ENCODE measurements around the gene ERMP1. TPM values are rescaled to one million over a fixed set of nuclear protein-coding genes. Genes with fewer than 3 reads are reported as not detected.

Gene ERMP1
- total and polyA plus RNA-seq, 2 donors (not counting 3 experiments of a cell fraction or from before 2014, with no cell fraction given): 9.7 to 16.6 TPM

DNA sequence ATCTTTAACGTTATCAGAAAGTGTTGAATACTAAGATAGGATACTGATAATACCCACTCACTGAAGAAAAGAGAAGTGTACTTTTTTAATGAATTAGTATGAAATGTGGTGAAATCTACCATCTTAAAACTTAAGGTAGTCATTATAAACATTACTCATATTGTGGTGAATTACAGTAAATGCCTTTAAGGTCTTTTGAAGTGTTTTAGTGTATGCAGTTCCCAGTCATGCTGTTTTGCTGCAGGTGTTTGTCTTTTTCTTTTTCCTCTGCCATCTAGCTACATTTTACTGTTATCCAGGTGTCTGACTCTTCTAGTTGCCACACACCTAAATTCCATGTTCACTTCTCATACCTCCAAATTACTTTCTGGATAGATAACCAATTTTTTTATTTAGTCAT, 72.6 kb downstream of the ERMP1 start:
- H3K27me3 ChIP-seq (ENCODE audit: control insufficient read depth in 2 of 2, insufficient read depth in 2 of 2, low read length in 2 of 2): no peaks in the 10 kb centered on the region
- H3K4me1 ChIP-seq (ENCODE audit: control insufficient read depth, extremely low read depth, insufficient read depth, low read length): no peaks in the 10 kb centered on the region
- no peak for FAIRE-seq
- H3K9me1 ChIP-seq (replicated peaks; ENCODE audit: control insufficient read depth, extremely low read depth, insufficient read depth, low read length): no peaks in the 10 kb centered on the region
- H2AFZ ChIP-seq (ENCODE audit: low read depth, low read length): no peak overlapping the region
- no peak overlapping the region for H3K4me2 ChIP-seq (ENCODE audit: insufficient read depth, low read length)
- no peak overlapping the region for H3K27ac ChIP-seq (ENCODE audit: insufficient read depth, low read depth, low read length)
- no peak for DNase-seq (ENCODE audit: low read depth, low spot score)
- TF ChIP-seq POLR2A (IDR thresholded peaks at IDR 0.05; ENCODE audit: low read depth, low read length) (no peak), JUN (IDR thresholded peaks at IDR 0.05; ENCODE audit: borderline replicate concordance, insufficient read depth, insufficient read length, low read depth) (no peak)
- ChIA-PET CTCF (interaction anchor here (1.9 kb wide), 1 partner anchor 14 kb away, joined by 4 read pairs; no protein-coding TSS in a partner anchor), POLR2A (no interaction called here)
- H3K4me3 ChIP-seq (replicated peaks in 1 of 3; ENCODE audit: insufficient read depth in 1 of 3, low read depth in 1 of 3, low read length in 3 of 3): no peak overlapping the region
- no peak overlapping the region for H3K9ac ChIP-seq (replicated peaks; ENCODE audit: extremely low read depth, insufficient read depth, low read length)
- H3K36me3 ChIP-seq (ENCODE audit: control insufficient read depth in 2 of 2, extremely low read depth in 1 of 2, insufficient read depth in 2 of 2, low read length in 2 of 2): peaks cover 12 to 13% of the 10 kb centered on the region in 2 experiments
- H4K20me1 ChIP-seq (replicated peaks; ENCODE audit: control insufficient read depth, extremely low read depth, insufficient read depth, low read length): no peaks in the 10 kb centered on the region
- intact Hi-C loops (cut with micrococcal nuclease) (no loop called here), dilution Hi-C loops (cut with MboI; ENCODE audit: extremely low pct_ligation_motif_present, low sequenced_read_pairs) (no loop called here)
- H3K9me3 ChIP-seq (replicated peaks; ENCODE audit: control insufficient read depth, insufficient read depth, low read length): no peaks in the 10 kb centered on the region
- no peaks in the 10 kb centered on the region for H3K79me2 ChIP-seq (ENCODE audit: control insufficient read depth, insufficient read depth, low read length)
- BruUV-seq (replicated peaks): no TSS peak

DNA sequence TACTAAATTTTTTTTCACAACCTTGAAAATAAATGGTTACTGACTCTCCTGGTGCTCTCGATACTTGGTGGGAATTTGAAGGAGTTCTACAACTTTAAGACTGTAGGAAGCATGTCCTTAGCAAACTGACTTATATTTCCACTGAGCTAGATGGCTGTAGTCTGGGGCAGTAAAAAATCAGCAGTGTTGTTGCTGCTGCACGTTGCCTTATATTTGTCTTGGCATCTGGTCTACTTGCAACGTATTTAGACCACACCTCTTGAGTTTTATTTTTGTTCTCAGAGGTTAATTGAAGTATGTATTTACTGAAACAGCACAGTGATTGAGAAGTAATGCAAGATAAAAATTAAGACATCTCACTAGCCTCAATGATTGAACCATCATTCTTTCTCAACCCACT, 76.3 kb downstream of the ERMP1 start:
- Histone ChIP-seq H3K79me2 (ENCODE audit: control insufficient read depth, insufficient read depth, low read length) (no peaks in the 10 kb centered on the region), H3K9me3 (replicated peaks; ENCODE audit: control insufficient read depth, insufficient read depth, low read length) (no peaks in the 10 kb centered on the region), H3K4me3 (replicated peaks in 1 of 3; ENCODE audit: insufficient read depth in 1 of 3, low read depth in 1 of 3, low read length in 3 of 3) (no peak overlapping the region), H3K9ac (replicated peaks; ENCODE audit: extremely low read depth, insufficient read depth, low read length) (no peak overlapping the region), H3K36me3 (ENCODE audit: control insufficient read depth in 2 of 2, extremely low read depth in 1 of 2, insufficient read depth in 2 of 2, low read length in 2 of 2) (peaks cover 0 to 5% of the 10 kb centered on the region in 2 experiments), H3K27ac (ENCODE audit: insufficient read depth, low read depth, low read length) (no peak overlapping the region), H2AFZ (ENCODE audit: low read depth, low read length) (no peak overlapping the region), H3K4me2 (ENCODE audit: insufficient read depth, low read length) (no peak overlapping the region), H3K4me1 (ENCODE audit: control insufficient read depth, extremely low read depth, insufficient read depth, low read length) (no peaks in the 10 kb centered on the region), H3K9me1 (replicated peaks; ENCODE audit: control insufficient read depth, extremely low read depth, insufficient read depth, low read length) (no peaks in the 10 kb centered on the region), H3K27me3 (ENCODE audit: control insufficient read depth in 2 of 2, insufficient read depth in 2 of 2, low read length in 2 of 2) (no peaks in the 10 kb centered on the region), H4K20me1 (replicated peaks; ENCODE audit: control insufficient read depth, extremely low read depth, insufficient read depth, low read length) (no peaks in the 10 kb centered on the region)
- POLR2A ChIA-PET: no interaction called here
- no TSS peak for BruUV-seq (replicated peaks)
- dilution Hi-C loops (cut with MboI; ENCODE audit: extremely low pct_ligation_motif_present, low sequenced_read_pairs): no loop called here
- no peak for FAIRE-seq
- no peak for DNase-seq (ENCODE audit: low read depth, low spot score)
- TF ChIP-seq POLR2AphosphoS5 (IDR thresholded peaks at IDR 0.05; ENCODE audit: insufficient read depth, low read depth, low read length) (no peak), JUN (IDR thresholded peaks at IDR 0.05; ENCODE audit: borderline replicate concordance, insufficient read depth, insufficient read length, low read depth) (no peak), EZH2 (IDR thresholded peaks at IDR 0.05; ENCODE audit: borderline replicate concordance, low read depth, low read length, severe bottlenecking) (no peak)
- TF ChIP-seq, protein P1, sequence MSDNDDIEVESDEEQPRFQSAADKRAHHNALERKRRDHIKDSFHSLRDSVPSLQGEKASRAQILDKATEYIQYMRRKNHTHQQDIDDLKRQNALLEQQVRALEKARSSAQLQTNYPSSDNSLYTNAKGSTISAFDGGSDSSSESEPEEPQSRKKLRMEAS (IDR thresholded peaks at IDR 0.05; ENCODE audit: insufficient read depth, insufficient read length): no peak
- intact Hi-C loops (cut with micrococcal nuclease): no loop called here
- CTCF ChIA-PET: interaction anchor here (1.3 kb wide), 1 partner anchor 28 kb away, joined by 3 read pairs; no protein-coding TSS in a partner anchor

Measured in endothelial cell of umbilical vein (primary cell).